Astrocyte (in vitro differentiated cells and primary cell): Measurements from ENCODE around the gene MSLN.

Experiments
- EZH2 ChIP-seq: IDR thresholded peaks from 2 replicates; pipeline ENCODE4 v1.6.1; 2012; ENCODE audit warnings: mild to moderate bottlenecking, low read length, inconsistent platforms; ENCODE audit not compliant: insufficient read depth
- TF ChIP-seq, protein P1 (sequence below): IDR thresholded peaks from 2 replicates; pipeline ENCODE4 v1.5.1; 2011; ENCODE audit warnings: low read depth, mild to moderate bottlenecking, inconsistent platforms, low read length, moderate library complexity; ENCODE audit not compliant: insufficient read depth

DNA sequence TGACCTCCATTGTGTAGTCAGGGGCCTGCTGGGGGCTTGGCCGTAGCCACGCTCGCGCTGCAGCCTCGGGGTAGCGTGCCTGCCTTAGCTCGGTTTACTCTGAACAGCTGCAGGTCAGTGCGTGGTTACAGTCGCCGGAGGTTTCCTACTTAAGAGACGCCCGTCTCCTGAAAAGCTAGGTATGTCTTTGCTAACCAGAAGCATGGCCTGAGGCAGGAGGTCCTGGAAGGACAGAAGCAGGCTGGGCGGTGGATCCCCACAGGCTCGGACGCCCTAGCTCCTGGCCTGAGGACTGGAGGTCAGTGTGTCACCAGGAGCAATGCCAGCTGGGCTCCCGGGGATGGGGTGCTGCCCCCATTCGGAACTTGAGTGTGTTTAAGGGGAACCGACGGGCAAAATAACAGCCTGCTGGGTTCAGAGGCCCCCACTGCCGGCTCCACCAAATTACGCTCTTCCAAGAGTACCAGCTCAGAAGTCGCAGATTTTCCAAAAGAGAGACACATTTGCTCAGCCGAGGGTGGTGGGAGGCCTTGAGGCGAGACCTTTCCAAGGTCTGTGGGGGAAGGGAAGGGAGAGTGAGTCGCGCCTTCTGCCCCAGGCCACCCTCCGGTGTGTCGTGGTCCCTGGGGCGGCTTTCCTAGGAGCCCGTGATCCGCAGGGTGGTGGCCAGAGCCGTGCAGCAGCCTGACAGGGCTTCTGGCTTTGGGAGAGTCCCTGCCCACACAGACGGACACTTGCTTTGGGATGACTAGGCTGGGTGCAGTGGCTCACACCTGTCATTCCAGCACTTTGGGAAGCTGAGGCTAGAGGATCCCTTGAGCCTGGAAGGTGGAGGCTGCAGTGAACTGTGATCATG lies 43.9 kb downstream of the MSLN start:
- TF ChIP-seq, protein P1, sequence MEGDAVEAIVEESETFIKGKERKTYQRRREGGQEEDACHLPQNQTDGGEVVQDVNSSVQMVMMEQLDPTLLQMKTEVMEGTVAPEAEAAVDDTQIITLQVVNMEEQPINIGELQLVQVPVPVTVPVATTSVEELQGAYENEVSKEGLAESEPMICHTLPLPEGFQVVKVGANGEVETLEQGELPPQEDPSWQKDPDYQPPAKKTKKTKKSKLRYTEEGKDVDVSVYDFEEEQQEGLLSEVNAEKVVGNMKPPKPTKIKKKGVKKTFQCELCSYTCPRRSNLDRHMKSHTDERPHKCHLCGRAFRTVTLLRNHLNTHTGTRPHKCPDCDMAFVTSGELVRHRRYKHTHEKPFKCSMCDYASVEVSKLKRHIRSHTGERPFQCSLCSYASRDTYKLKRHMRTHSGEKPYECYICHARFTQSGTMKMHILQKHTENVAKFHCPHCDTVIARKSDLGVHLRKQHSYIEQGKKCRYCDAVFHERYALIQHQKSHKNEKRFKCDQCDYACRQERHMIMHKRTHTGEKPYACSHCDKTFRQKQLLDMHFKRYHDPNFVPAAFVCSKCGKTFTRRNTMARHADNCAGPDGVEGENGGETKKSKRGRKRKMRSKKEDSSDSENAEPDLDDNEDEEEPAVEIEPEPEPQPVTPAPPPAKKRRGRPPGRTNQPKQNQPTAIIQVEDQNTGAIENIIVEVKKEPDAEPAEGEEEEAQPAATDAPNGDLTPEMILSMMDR: no peak
- no peak for TF ChIP-seq EZH2
